Glutamatergic neuron (in vitro differentiated cells): ENCODE data around the gene KCNJ12. TPM values are rescaled to one million over a fixed set of nuclear protein-coding genes. Genes with fewer than 3 reads are reported as not detected.

Experiments used
- DNase-seq: peaks from one replicate; pipeline ENCODE4 v3.0.0; 2022
- H3K27ac Mint-ChIP-seq: one replicate; pipeline ENCODE4 v1.8.0; 2020; ENCODE audit warnings: mild to moderate bottlenecking, mixed read lengths, inconsistent platforms; ENCODE audit not compliant: unreplicated experiment
- H3K27me3 Mint-ChIP-seq: one replicate; pipeline ENCODE4 v1.8.0; 2020; ENCODE audit warnings: mild to moderate bottlenecking, moderate library complexity, mixed read lengths, inconsistent platforms; ENCODE audit not compliant: unreplicated experiment
- H3K36me3 Mint-ChIP-seq: one replicate; pipeline ENCODE4 v1.8.0; 2020; ENCODE audit warnings: mild to moderate bottlenecking, mixed read lengths, inconsistent platforms; ENCODE audit not compliant: unreplicated experiment
- H3K4me1 Mint-ChIP-seq: one replicate; pipeline ENCODE4 v1.8.0; 2020; ENCODE audit warnings: mild to moderate bottlenecking, low read depth, mixed read lengths, inconsistent platforms; ENCODE audit not compliant: unreplicated experiment
- H3K4me3 Mint-ChIP-seq: one replicate; pipeline ENCODE4 v1.8.0; 2020; ENCODE audit warnings: mild to moderate bottlenecking, mixed read lengths, inconsistent platforms; ENCODE audit not compliant: unreplicated experiment
- H3K9me3 Mint-ChIP-seq: one replicate; pipeline ENCODE4 v1.8.0; 2020; ENCODE audit warnings: mild to moderate bottlenecking, moderate library complexity, mixed read lengths, inconsistent platforms; ENCODE audit not compliant: unreplicated experiment
- total RNA-seq: library from RNA; stranded (reverse); fragmentation: NEBNext Ultra II Directional; extraction: Animal tissue kit (Norgen Biotek cat#: 25700); gene quantifications from one replicate; pipeline ENCODE4 v1.2.1, GENCODE V29; 2021; ENCODE audit not compliant: unreplicated experiment
- TF ChIP-seq, protein P1 (sequence below): fragments of 200-600 bp; sonication (generic); IDR thresholded peaks from one replicate; pipeline ENCODE4 v1.5.0; 2021; ENCODE audit not compliant: partially characterized antibody, unreplicated experiment

KCNJ12 gene
- total RNA-seq, 1 donor from 2014 or later = 9.6 TPM

DNA sequence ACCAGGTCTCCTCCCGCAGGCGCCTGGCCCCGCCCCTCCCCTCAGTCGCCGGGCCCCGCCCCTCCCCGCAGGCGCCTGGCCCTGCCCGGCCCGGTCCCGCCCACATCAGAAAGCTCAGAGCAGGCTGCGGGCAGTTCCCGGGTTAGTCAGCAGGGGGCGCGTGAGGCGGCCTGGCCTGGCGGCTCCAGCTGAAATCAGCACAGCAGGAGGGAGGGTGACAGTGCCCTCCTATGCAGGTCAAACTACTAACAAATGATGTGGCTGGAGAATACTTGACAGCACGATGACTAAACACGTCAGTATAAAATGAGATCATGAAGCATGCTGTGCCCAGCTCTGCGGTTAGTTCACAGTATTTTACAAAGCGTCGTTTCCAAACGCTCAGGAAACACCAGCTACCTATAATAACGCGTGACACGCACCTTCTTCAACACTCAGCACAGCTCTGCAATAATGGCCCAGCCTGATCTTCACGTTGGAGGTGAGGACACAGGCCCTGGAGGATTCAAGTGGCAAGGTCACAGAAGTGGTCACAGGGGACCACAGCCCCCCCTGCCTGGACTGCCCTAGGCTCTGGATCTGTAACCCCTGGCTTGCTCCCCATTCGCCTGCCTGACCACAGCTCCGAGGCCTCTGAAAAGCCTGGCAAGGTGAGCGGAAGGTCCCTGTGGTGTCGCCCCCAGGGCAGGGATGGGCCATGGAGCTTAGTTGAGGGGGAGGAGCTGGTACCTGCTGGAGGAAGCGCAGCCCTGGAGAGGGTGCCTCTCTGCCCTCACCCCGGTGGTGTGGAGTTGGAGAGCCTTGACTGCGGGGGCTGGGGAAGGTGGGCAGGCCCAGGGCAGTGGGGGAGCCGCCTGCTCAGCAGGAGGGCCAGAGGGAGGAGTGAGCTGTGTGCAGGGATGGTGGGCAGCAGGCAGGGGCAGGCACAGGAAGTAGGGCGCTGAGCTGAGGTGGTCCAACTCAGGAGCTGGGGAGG, 81.2 kb downstream of the KCNJ12 start:
- H3K27me3 Mint-ChIP-seq = peaks cover 21% of the 10 kb centered on the region
- peak; percentile 98 for DNase-seq
- peaks cover 25% of the 10 kb centered on the region for H3K9me3 Mint-ChIP-seq
- H3K36me3 Mint-ChIP-seq = no peaks in the 10 kb centered on the region
- TF ChIP-seq, protein P1, sequence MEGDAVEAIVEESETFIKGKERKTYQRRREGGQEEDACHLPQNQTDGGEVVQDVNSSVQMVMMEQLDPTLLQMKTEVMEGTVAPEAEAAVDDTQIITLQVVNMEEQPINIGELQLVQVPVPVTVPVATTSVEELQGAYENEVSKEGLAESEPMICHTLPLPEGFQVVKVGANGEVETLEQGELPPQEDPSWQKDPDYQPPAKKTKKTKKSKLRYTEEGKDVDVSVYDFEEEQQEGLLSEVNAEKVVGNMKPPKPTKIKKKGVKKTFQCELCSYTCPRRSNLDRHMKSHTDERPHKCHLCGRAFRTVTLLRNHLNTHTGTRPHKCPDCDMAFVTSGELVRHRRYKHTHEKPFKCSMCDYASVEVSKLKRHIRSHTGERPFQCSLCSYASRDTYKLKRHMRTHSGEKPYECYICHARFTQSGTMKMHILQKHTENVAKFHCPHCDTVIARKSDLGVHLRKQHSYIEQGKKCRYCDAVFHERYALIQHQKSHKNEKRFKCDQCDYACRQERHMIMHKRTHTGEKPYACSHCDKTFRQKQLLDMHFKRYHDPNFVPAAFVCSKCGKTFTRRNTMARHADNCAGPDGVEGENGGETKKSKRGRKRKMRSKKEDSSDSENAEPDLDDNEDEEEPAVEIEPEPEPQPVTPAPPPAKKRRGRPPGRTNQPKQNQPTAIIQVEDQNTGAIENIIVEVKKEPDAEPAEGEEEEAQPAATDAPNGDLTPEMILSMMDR = peak; percentile 97
- H3K4me3 Mint-ChIP-seq = no peak overlapping the region
- no peak overlapping the region for H3K27ac Mint-ChIP-seq
- H3K4me1 Mint-ChIP-seq = peaks cover 29% of the 10 kb centered on the region

DNA sequence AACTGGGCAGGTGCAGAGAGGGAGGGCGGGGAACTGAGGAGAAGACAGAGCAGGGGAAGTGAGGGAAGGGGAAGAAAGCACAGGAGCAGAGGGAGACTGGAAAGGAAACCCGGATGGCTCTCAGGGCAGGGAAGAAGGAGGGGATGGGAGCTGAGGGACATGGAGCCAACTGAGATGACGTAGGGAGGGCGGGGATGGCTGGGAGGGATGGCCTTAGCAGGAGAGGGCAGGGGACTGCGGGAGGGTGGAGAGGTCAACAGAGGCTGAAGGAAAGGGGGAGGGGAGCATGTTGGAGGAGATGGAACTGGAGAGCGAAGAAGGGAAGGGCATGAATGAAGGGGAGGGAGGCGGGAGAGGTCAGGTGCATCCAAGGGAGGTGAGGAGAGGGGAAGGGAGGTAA, 81.9 kb downstream of the KCNJ12 start:
- DNase-seq = no peak
- H3K27me3 Mint-ChIP-seq = peaks cover 21% of the 10 kb centered on the region
- H3K4me3 Mint-ChIP-seq = no peak overlapping the region
- H3K9me3 Mint-ChIP-seq = peaks cover 22% of the 10 kb centered on the region
- TF ChIP-seq, protein P1 = no peak
- H3K4me1 Mint-ChIP-seq = peaks cover 25% of the 10 kb centered on the region
- H3K27ac Mint-ChIP-seq = no peak overlapping the region
- no peaks in the 10 kb centered on the region for H3K36me3 Mint-ChIP-seq

DNA sequence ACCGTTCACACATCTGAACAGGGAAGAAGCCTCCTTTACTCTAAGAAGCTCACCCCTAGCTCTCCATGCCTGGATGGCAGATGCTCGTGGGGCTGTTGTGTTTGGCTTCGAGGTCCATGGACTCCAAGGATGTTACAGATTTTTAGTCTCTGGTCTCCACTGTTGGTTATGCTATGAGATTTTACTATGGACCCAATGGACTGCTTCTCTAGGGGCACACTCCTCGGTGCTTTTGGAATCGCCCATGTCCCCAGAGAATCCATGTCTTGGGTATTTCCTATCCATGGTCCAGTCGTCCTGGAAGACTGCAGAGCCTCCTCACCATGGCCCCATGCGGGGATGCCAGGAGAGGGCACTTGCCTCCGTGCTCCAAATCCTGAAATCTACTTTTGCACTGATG, 83.4 kb downstream of the KCNJ12 start:
- peaks cover 11% of the 10 kb centered on the region for H3K9me3 Mint-ChIP-seq
- H3K36me3 Mint-ChIP-seq = no peaks in the 10 kb centered on the region
- H3K4me3 Mint-ChIP-seq = no peak overlapping the region
- no peak overlapping the region for H3K27ac Mint-ChIP-seq
- H3K4me1 Mint-ChIP-seq = peaks cover 19% of the 10 kb centered on the region
- peaks cover 18% of the 10 kb centered on the region for H3K27me3 Mint-ChIP-seq
- TF ChIP-seq, protein P1 = no peak
- no peak for DNase-seq

DNA sequence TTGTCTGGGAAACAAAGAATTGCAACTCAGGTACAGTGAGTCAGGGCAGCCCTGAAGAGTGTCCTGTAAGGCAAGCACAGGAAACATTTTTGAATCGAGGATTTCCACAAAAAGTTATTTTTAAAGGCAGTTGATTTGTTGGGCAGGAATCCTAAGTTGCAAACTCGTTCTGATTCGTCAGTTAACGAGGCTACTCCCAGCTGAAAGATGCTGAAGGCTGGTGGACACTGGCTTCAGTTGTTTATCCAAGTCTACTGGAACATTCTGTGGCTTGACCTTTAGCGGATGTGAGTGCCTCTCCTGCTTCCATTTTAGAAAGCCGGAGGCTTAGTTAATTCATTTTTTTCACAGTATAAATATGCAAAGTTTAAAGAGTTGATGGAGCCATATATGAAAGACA, 84.2 kb downstream of the KCNJ12 start:
- DNase-seq = no peak
- Mint-ChIP-seq H3K36me3 (no peaks in the 10 kb centered on the region), H3K27ac (no peak overlapping the region), H3K9me3 (peaks cover 11% of the 10 kb centered on the region), H3K4me3 (no peak overlapping the region), H3K4me1 (peaks cover 18% of the 10 kb centered on the region), H3K27me3 (peaks cover 18% of the 10 kb centered on the region)
- TF ChIP-seq, protein P1 = no peak

DNA sequence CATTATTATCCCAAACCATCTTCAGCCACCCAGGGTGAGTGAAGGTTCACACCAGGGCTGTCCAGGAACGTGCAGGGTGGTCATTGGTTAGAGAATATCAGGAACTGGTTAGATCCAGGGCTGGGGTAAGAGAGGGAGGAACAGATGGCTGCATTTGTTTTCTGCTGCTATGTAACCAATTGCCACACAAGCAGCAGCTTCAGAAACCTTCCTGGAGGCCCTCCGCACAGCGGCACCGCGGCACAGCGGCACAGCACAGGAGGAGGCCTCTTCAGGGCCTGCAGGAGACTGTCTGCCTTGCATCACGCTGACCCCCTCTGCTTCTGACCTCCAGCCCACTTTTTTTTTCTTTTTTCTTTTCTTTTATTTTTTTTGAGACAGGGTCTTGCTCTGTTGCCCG, 86.1 kb downstream of the KCNJ12 start:
- TF ChIP-seq, protein P1 = no peak
- H3K27me3 Mint-ChIP-seq = peaks cover 9% of the 10 kb centered on the region
- H3K36me3 Mint-ChIP-seq = no peaks in the 10 kb centered on the region
- no peak overlapping the region for H3K4me3 Mint-ChIP-seq
- peaks cover 13% of the 10 kb centered on the region for H3K4me1 Mint-ChIP-seq
- DNase-seq = no peak
- H3K9me3 Mint-ChIP-seq = peaks cover 5% of the 10 kb centered on the region
- no peak overlapping the region for H3K27ac Mint-ChIP-seq
